HepG2 (cell line): ENCODE measurements around the gene GRHPR. TPM values are rescaled to one million over a fixed set of nuclear protein-coding genes. Genes with fewer than 3 reads are reported as not detected.

Source experiments
- CBX2 ChIP-seq, 2 experiments: fragments of 200-600 bp in 1 of 2; sonication (generic); formaldehyde crosslinking in 1 of 2; IDR thresholded peaks; 2 replicates each; pipeline versions ENCODE4 v1.7.0 to v1.8.1; 2018 to 2022; ENCODE audit warnings: low read depth in 2 of 2, low read length in 1 of 2, mild to moderate bottlenecking in 1 of 2, missing genetic modification reagents in 1 of 2
- CEBPB ChIP-seq: IDR thresholded peaks from 2 replicates; pipeline ENCODE4 v1.6.1; 2011; ENCODE audit warnings: low read depth, low read length, improper control_type of control experiment, borderline replicate concordance
- HNRNPK ChIP-seq: fragments of 200-400 bp; formaldehyde crosslinking; IDR thresholded peaks from 2 replicates; pipeline ENCODE4 v1.6.1; 2018; ENCODE audit warnings: low read length, low read depth, moderate library complexity, mild to moderate bottlenecking; ENCODE audit not compliant: poor library complexity, severe bottlenecking
- MEIS1 ChIP-seq: sonication (generic); formaldehyde crosslinking; IDR thresholded peaks from 2 replicates; pipeline ENCODE4 v1.9.0; 2021; ENCODE audit warnings: mild to moderate bottlenecking, missing genetic modification reagents, moderate library complexity, borderline replicate concordance
- RAD51 ChIP-seq: fragments of 450-650 bp; IDR thresholded peaks from 2 replicates; pipeline ENCODE4 v1.6.1; 2016; ENCODE audit warnings: borderline replicate concordance
- SKI ChIP-seq: fragments of 450-650 bp; IDR thresholded peaks from one replicate; pipeline ENCODE4 v1.6.1; 2018; ENCODE audit warnings: mild to moderate bottlenecking; ENCODE audit not compliant: partially characterized antibody
- ZBTB21 ChIP-seq: sonication (generic); formaldehyde crosslinking; IDR thresholded peaks from 2 replicates; pipeline ENCODE4 v1.4.0; 2020; ENCODE audit warnings: missing genetic modification reagents
- ZBTB8A ChIP-seq: sonication (generic); formaldehyde crosslinking; IDR thresholded peaks from 2 replicates; pipeline ENCODE4 v1.4.0; 2020; ENCODE audit warnings: mild to moderate bottlenecking, low read depth, missing genetic modification reagents, borderline replicate concordance
- ZFP36L2 ChIP-seq: sonication (generic); formaldehyde crosslinking; IDR thresholded peaks from 2 replicates; pipeline ENCODE4 v1.4.0; 2020; ENCODE audit warnings: missing genetic modification reagents
- ZNF235 ChIP-seq: sonication (generic); formaldehyde crosslinking; IDR thresholded peaks from 2 replicates; pipeline ENCODE4 v1.8.1; 2023; ENCODE audit warnings: mild to moderate bottlenecking, missing genetic modification reagents, borderline replicate concordance
- ZNF646 ChIP-seq: sonication (generic); formaldehyde crosslinking; IDR thresholded peaks from 2 replicates; pipeline ENCODE4 v1.9.0; 2021; ENCODE audit warnings: mild to moderate bottlenecking, missing genetic modification reagents
- ZNF746 ChIP-seq: sonication (generic); formaldehyde crosslinking; IDR thresholded peaks from 2 replicates; pipeline ENCODE4 v1.8.0; 2022; ENCODE audit warnings: mild to moderate bottlenecking, missing genetic modification reagents
- ZNF879 ChIP-seq: sonication (generic); formaldehyde crosslinking; IDR thresholded peaks from 2 replicates; pipeline ENCODE4 v1.8.1; 2023; ENCODE audit warnings: missing genetic modification reagents
- polyA plus RNA-seq, 8 experiments: library from polyadenylated mRNA; depleted of rRNA in 3 of 8; stranded (reverse) in 7 of 8; unstranded in 1 of 8; fragments of >200 nt; fragmentation: Illumina TruSeq in 4 of 8; extraction: Trizol in 4 of 8; gene quantifications; 2 replicates each; pipeline versions ENCODE4 v1.2.1 to v1.2.3, GENCODE V29; 2011 to 2016; ENCODE audit warnings: low read depth in 4 of 8, missing spikeins in 1 of 8, mixed read lengths in 1 of 8; ENCODE audit not compliant: insufficient read depth in 1 of 8
- total RNA-seq, 5 experiments: library from RNA; depleted of rRNA; stranded (reverse); fragments of >200 nt; fragmentation: Illumina TruSeq; extraction: Trizol; gene quantifications; 2 replicates each; pipeline ENCODE4 v1.2.3, GENCODE V29; 2016; ENCODE audit warnings: low read depth in 1 of 5
- TF ChIP-seq, protein P1 (sequence below): sonication (generic); formaldehyde crosslinking; IDR thresholded peaks from 2 replicates; pipeline ENCODE4 v1.4.0; 2020; ENCODE audit warnings: low read depth, missing genetic modification reagents
- TF ChIP-seq, protein P2 (sequence below): sonication (generic); formaldehyde crosslinking; IDR thresholded peaks from 2 replicates; pipeline ENCODE4 v1.8.0; 2023; ENCODE audit warnings: mild to moderate bottlenecking, missing genetic modification reagents

The GRHPR gene
- total and polyA plus RNA-seq, 2 of the 13 experiments (the other 11 are each of a cell fraction or from before 2014, with no cell fraction given): 113 to 115 TPM

- no peak for TF ChIP-seq CBX2 (IDR thresholded peaks at IDR 0.05; ENCODE audit: low read depth, low read length)
- no peak for TF ChIP-seq CBX2 (CRISPR knock-in tag; IDR thresholded peaks at IDR 0.05; ENCODE audit: low read depth)
- TF ChIP-seq ZNF235 (CRISPR knock-in tag): 0 out of 2 replicates have a peak, but pooled peaks have one; percentile 77
- no peak for TF ChIP-seq ZNF646 (CRISPR knock-in tag)
- no peak for TF ChIP-seq ZFP36L2 (CRISPR knock-in tag)
- no peak for TF ChIP-seq ZBTB8A (CRISPR knock-in tag)
- TF ChIP-seq HNRNPK: no peak
- TF ChIP-seq ZNF879 (CRISPR knock-in tag): 0 out of 2 replicates have a peak, but pooled peaks have one; percentile 46
- TF ChIP-seq, protein P1, sequence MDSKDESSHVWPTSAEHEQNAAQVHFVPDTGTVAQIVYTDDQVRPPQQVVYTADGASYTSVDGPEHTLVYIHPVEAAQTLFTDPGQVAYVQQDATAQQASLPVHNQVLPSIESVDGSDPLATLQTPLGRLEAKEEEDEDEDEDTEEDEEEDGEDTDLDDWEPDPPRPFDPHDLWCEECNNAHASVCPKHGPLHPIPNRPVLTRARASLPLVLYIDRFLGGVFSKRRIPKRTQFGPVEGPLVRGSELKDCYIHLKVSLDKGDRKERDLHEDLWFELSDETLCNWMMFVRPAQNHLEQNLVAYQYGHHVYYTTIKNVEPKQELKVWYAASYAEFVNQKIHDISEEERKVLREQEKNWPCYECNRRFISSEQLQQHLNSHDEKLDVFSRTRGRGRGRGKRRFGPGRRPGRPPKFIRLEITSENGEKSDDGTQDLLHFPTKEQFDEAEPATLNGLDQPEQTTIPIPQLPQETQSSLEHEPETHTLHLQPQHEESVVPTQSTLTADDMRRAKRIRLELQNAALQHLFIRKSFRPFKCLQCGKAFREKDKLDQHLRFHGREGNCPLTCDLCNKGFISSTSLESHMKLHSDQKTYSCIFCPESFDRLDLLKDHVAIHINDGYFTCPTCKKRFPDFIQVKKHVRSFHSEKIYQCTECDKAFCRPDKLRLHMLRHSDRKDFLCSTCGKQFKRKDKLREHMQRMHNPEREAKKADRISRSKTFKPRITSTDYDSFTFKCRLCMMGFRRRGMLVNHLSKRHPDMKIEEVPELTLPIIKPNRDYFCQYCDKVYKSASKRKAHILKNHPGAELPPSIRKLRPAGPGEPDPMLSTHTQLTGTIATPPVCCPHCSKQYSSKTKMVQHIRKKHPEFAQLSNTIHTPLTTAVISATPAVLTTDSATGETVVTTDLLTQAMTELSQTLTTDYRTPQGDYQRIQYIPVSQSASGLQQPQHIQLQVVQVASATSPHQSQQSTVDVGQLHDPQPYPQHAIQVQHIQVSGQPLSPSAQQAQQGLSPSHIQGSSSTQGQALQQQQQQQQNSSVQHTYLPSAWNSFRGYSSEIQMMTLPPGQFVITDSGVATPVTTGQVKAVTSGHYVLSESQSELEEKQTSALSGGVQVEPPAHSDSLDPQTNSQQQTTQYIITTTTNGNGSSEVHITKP (CRISPR knock-in tag): no peak
- no peak for TF ChIP-seq CEBPB
- TF ChIP-seq, protein P2, sequence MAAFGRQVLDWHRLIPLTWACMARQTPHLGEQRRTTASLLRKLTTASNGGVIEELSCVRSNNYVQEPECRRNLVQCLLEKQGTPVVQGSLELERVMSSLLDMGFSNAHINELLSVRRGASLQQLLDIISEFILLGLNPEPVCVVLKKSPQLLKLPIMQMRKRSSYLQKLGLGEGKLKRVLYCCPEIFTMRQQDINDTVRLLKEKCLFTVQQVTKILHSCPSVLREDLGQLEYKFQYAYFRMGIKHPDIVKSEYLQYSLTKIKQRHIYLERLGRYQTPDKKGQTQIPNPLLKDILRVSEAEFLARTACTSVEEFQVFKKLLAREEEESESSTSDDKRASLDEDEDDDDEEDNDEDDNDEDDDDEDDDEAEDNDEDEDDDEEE: no peak
- TF ChIP-seq MEIS1 (CRISPR knock-in tag): peak; percentile 61; the same call in 1 of the 2 replicates
- TF ChIP-seq SKI: no peak
- TF ChIP-seq RAD51: no peak
- no peak for TF ChIP-seq ZNF746
- TF ChIP-seq ZBTB21 (CRISPR knock-in tag): no peak
Measured at GRCh38 chr9:37485389-37486255, 63.1 kb downstream of the GRHPR start, which contains the start of gene POLR1E (continued).
